ENCODE measurements around the gene ARMCX2. TPM values are rescaled to one million over a fixed set of nuclear protein-coding genes. Genes with fewer than 3 reads are reported as not detected.

The ARMCX2 gene
- total RNA-seq, 1 experiment from 2014 or later = 0.17 TPM

GRCh38 chrX:101658661-101659491, 774 bp downstream of the ARMCX2 start:
- no TSS peak for BruUV-seq (replicated peaks)
- H3K4me2 ChIP-seq (ENCODE audit: low read length) = no peak overlapping the region
- peaks cover 8% of the 10 kb centered on the region for H3K27me3 ChIP-seq (ENCODE audit: insufficient read depth, low read length)
- ChIA-PET RAD21 (ENCODE audit: low non-redundant PET in 1 of 2, low total read pairs in 2 of 2, uncharacterized antibody in 2 of 2, unreplicated experiment in 2 of 2) (no interaction called here), POLR2A (no interaction called here), CTCF (no interaction called here)
- intact Hi-C loops (cut with micrococcal nuclease) = no loop called here
- no peaks in the 10 kb centered on the region for H3K79me2 ChIP-seq (ENCODE audit: insufficient read depth, low read length)
- H3K36me3 ChIP-seq (ENCODE audit: control insufficient read depth in 1 of 2, insufficient read depth in 2 of 2, low read length in 2 of 2) = no peaks in the 10 kb centered on the region
- H2AFZ ChIP-seq (ENCODE audit: low read depth, low read length, poor library complexity, severe bottlenecking) = no peak overlapping the region
- TF ChIP-seq YY1 (IDR thresholded peaks at IDR 0.05; ENCODE audit: extremely low read depth, insufficient replicate concordance, low read depth, low read length) = no peak
- H3K4me1 ChIP-seq (ENCODE audit: control insufficient read depth in 1 of 2, insufficient read depth in 2 of 2, low read length in 2 of 2) = no peaks in the 10 kb centered on the region
- DNase-seq (ENCODE audit: low read depth, low spot score) (no peak), ATAC-seq (no peak)
- no peak overlapping the region for H3K4me3 ChIP-seq (replicated peaks in 1 of 2; ENCODE audit: low read depth in 1 of 2, low read length in 2 of 2)
- no peak overlapping the region for H3K9ac ChIP-seq (ENCODE audit: low read length)
- H3K9me3 ChIP-seq (ENCODE audit: control insufficient read depth in 1 of 2, insufficient read depth in 1 of 2, low read depth in 1 of 2, low read length in 2 of 2) = no peaks in the 10 kb centered on the region
- H3K27ac ChIP-seq (ENCODE audit: low read depth, low read length) = no peak overlapping the region
- H3K9me2 ChIP-seq (ENCODE audit: insufficient read depth) = no peaks in the 10 kb centered on the region
- no peaks in the 10 kb centered on the region for H4K20me1 ChIP-seq (ENCODE audit: insufficient read depth)

DNA sequence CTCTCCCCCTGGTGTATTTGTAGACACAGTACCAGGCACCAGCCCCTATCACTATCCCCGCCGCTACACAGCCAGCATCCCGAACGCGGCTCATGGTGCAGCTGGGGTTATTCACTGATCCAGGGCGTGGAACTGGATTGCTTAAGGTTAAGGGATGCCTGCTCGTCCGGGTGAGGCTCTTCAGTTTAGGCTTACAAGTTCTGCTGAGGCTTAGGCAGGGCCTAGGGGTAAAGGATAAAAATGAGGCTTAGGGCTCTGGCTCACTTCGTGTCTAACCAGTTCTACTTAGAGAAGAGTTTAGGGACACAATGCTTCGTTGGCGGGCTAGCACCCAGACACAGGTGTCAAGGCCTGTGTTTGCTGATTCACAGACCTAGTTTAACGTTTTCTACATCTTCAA, 2.2 kb downstream of the ARMCX2 start:
- H3K9me2 ChIP-seq (ENCODE audit: insufficient read depth) = no peaks in the 10 kb centered on the region
- no TSS peak for BruUV-seq (replicated peaks)
- DNase-seq (ENCODE audit: low read depth, low spot score) = no peak
- no peak overlapping the region for H3K9ac ChIP-seq (ENCODE audit: low read length)
- no peaks in the 10 kb centered on the region for H4K20me1 ChIP-seq (ENCODE audit: insufficient read depth)
- ChIA-PET POLR2A (no interaction called here), CTCF (no interaction called here), RAD21 (ENCODE audit: low non-redundant PET in 1 of 2, low total read pairs in 2 of 2, uncharacterized antibody in 2 of 2, unreplicated experiment in 2 of 2) (no interaction called here)
- H3K9me3 ChIP-seq (ENCODE audit: control insufficient read depth in 1 of 2, insufficient read depth in 1 of 2, low read depth in 1 of 2, low read length in 2 of 2) = no peaks in the 10 kb centered on the region
- no peak overlapping the region for H3K27ac ChIP-seq (ENCODE audit: low read depth, low read length)
- H3K4me2 ChIP-seq (ENCODE audit: low read length) = no peak overlapping the region
- no peaks in the 10 kb centered on the region for H3K36me3 ChIP-seq (ENCODE audit: control insufficient read depth in 1 of 2, insufficient read depth in 2 of 2, low read length in 2 of 2)
- intact Hi-C loops (cut with micrococcal nuclease) = no loop called here
- H3K79me2 ChIP-seq (ENCODE audit: insufficient read depth, low read length) = no peaks in the 10 kb centered on the region
- no peak overlapping the region for H2AFZ ChIP-seq (ENCODE audit: low read depth, low read length, poor library complexity, severe bottlenecking)
- ATAC-seq = no peak
- H3K4me1 ChIP-seq (ENCODE audit: control insufficient read depth in 1 of 2, insufficient read depth in 2 of 2, low read length in 2 of 2) = no peaks in the 10 kb centered on the region
- no peak overlapping the region for H3K4me3 ChIP-seq (replicated peaks in 1 of 2; ENCODE audit: low read depth in 1 of 2, low read length in 2 of 2)
- peaks cover 5% of the 10 kb centered on the region; the same call in 1 of the 2 replicates for H3K27me3 ChIP-seq (ENCODE audit: insufficient read depth, low read length)
- TF ChIP-seq ZFX (IDR thresholded peaks at IDR 0.05) (no peak), JUND (IDR thresholded peaks at IDR 0.05) (no peak), ATF3 (IDR thresholded peaks at IDR 0.05) (no peak), SRF (IDR thresholded peaks at IDR 0.05; ENCODE audit: low read depth) (no peak), SIN3A (IDR thresholded peaks at IDR 0.05; ENCODE audit: low read depth) (no peak), CBX3 (IDR thresholded peaks at IDR 0.05; ENCODE audit: low read depth) (no peak), SP1 (IDR thresholded peaks at IDR 0.05; ENCODE audit: low read depth) (no peak), TCF7L2 (IDR thresholded peaks at IDR 0.05; ENCODE audit: borderline replicate concordance, extremely low read depth, insufficient read depth, insufficient read length) (no peak), POLR2AphosphoS5 (IDR thresholded peaks at IDR 0.05; ENCODE audit: low read depth, low read length) (no peak), CTCF (IDR thresholded peaks at IDR 0.05 in 2 of 3, conservative IDR thresholded peaks at IDR 0.05 in 1 of 3; ENCODE audit: borderline replicate concordance in 1 of 3, insufficient read depth in 1 of 3, low read depth in 2 of 3, low read length in 2 of 3) (no peak), EZH2phosphoT487 (IDR thresholded peaks at IDR 0.05; ENCODE audit: borderline replicate concordance) (no peak), FOSL1 (IDR thresholded peaks at IDR 0.05; ENCODE audit: low read depth) (no peak)
- TF ChIP-seq, protein P1, sequence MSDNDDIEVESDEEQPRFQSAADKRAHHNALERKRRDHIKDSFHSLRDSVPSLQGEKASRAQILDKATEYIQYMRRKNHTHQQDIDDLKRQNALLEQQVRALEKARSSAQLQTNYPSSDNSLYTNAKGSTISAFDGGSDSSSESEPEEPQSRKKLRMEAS (IDR thresholded peaks at IDR 0.05) = no peak

Data from HCT116 (cell line).